Activated gamma-delta T cell treated with anti-CD3 and anti-CD28 coated beads, Interleukin-2, amount 50 U/mL, for 16 hours (primary cell): Measurements from ENCODE around the gene ZNF786.
"Not testable (repeated sequence)": the region's sequence is repeated elsewhere in the genome, so short reads cannot be mapped to it uniquely, and the experiment has no call there.

Experiments
- DNase-seq: peaks from one replicate; pipeline ENCODE4 v3.0.0-alpha.2; 2020; ENCODE audit warnings: low read depth

Gene ZNF786, protein sequence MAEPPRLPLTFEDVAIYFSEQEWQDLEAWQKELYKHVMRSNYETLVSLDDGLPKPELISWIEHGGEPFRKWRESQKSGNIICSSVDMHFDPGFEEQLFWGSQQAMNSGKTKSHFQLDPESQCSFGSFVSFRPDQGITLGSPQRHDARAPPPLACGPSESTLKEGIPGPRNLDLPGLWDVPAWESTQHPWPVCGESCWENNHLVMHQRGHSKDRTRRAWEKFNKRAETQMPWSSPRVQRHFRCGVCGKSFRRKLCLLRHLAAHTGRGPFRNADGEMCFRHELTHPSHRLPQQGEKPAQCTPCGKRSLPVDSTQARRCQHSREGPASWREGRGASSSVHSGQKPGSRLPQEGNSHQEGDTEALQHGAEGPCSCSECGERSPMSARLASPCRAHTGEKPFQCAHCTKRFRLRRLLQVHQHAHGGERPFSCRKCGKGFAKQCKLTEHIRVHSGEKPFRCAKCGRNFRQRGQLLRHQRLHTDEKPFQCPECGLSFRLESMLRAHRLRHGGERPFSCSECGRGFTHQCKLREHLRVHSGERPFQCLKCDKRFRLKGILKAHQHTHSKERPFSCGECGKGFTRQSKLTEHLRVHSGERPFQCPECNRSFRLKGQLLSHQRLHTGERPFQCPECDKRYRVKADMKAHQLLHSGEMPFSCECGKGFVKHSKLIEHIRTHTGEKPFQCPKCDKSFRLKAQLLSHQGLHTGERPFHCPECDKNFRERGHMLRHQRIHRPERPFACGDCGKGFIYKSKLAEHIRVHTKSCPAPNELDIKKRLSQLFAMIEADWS

DNA sequence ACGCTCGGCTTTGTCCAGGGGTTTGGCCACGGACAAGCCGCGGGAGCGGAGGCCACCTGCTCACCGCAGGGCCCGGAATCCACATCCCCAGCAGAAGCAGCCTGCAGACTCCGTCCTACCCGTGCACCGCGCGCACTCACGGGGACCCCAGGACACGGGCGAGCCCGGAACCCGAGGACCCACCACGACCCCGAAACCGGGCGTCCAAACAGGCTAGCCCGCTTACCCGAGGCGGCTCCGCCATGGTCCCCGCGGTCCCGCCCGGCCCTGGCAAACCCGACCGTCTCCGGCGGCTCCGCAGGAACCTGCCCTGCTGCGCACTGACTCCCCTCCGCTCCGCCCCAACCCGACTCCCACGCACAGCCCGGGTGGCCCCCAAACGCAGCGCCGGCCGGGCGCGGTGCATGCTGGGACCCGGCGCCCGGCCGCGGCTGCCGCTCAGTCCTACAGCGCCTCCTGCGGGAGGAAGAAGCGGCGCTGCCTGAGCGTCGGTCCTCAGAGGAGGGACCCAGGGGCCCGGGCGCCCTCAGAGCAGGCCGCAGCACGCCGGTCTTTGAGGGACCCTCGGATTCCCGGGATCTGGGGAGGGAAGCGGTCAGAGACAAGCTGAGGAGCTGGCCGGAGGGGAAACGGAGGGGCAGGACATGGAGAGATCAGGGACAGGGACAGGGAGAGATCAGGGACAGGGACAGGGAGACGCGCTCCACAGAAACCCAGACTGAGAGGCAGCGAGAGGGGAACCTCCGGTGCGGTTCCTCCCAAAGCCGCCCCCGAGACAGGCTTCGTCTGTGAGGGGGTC lies at the start of gene ZNF786:
ZNF786 (minus strand) TSS at position 322 of the 799 bp plus-strand sequence; CDS start at position 244, 78 bp downstream.
- peak; percentile 93 for DNase-seq

DNA sequence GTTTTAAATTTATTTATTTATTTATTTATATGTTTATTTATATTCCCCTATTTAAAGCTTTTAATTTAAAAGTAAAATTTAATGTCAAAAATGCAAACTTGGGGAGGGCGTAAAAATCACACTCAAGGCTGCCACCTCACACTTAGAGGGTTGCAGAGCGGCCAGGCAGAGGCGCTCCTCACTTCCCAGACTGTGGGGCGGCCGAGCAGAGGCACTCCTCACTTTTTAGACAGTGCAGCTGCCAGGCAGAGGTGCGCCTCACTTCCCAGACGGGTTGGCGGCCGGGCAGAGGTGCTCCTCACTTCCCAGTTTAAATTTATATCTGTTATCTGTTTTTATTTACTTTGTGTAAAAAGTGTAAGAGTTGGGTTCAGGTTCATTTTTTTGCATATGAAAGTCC lies 45.6 kb upstream of the ZNF786 start:
- no peak for DNase-seq

DNA sequence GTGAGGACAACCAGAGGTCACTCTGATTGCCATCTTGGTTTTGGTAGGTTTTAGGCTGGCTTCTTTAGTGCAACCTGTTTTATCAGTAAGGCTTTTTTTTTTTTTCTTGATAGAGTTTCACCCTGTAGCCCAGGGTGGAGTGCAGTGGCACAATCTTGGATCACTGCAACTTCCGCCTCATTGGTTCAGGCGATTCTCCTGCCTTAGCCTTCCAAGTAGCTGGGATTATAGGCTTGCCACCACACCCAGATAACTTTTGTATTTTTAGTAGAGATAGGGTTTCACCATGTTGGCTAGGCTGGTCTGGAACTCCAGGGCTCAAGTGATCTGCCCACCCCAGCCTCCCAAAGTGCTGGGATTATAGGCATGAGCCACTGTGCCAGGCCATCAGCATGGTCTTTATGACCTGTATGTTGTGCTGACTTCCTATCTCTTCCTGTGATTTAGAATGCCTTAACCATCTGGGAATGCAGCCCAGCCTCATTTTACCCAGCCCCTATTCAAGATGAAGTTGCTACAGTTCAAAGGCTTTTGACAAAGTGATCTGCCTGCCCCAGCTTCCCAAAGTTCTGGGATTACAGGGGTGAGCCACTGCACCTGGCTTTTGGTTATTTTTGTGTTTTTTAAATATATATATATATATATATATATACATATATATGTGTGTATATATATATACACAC lies 42.7 kb upstream of the ZNF786 start:
- no peak for DNase-seq

DNA sequence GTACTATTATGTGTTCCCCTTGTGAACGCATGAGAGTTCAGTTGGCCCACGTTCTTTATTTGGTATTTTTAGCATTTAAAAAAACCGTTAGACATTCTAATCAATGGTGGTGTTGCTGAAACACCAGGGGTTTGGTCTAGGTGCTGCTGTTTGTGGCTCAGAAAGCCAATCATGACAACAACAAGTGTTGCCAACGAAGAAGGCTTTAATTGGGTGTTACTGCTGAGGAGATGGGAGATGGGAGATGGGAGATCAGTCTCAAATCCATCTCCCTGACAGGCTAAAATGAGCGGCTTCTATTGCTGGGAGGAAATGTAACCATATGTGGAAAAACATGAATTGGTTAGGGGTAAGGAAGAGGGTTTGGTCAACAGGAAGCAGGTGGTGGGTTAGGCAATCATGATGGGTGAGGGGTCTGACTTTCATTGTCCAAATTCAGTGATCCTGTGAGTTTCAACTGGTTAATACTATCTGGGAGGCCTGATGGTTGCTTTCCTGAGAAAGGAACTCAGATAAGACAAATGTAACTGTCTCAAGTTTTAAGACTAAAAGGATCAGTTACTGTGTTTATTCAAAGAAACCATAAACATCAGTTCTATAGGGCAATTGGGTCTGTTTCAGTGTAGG lies 40.2 kb upstream of the ZNF786 start:
- no peak for DNase-seq

DNA sequence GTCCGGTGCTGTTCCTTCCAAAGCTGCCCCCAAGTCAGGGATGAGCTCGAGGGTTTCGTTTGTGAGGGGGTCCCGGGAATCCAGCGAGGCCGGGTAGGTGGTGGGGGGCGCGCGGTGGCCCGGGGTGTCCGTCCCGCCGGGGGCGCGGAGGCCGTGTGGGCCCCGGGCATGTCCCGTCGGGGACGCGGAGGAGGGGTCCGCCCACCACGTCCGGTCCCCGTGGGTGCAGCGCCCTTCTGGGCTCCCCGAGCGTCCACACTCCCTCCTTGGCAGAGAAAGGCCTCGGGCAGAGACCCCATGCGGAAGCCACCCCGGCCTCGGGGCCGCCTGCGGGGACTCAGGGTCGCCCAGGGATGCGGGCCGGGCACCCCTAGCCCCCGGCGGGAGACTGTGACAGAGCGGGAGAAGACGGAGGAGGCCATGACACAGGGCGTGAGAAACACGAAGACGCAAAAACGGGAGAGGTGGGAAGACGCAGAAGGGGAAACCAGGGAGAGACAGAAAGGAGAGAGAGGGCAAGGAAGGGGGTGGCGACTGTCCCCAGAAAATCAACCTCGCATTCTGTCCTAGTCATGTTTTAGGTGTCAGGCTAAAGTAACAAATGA lies 36.2 kb upstream of the ZNF786 start:
- peak; percentile 47 for DNase-seq

DNA sequence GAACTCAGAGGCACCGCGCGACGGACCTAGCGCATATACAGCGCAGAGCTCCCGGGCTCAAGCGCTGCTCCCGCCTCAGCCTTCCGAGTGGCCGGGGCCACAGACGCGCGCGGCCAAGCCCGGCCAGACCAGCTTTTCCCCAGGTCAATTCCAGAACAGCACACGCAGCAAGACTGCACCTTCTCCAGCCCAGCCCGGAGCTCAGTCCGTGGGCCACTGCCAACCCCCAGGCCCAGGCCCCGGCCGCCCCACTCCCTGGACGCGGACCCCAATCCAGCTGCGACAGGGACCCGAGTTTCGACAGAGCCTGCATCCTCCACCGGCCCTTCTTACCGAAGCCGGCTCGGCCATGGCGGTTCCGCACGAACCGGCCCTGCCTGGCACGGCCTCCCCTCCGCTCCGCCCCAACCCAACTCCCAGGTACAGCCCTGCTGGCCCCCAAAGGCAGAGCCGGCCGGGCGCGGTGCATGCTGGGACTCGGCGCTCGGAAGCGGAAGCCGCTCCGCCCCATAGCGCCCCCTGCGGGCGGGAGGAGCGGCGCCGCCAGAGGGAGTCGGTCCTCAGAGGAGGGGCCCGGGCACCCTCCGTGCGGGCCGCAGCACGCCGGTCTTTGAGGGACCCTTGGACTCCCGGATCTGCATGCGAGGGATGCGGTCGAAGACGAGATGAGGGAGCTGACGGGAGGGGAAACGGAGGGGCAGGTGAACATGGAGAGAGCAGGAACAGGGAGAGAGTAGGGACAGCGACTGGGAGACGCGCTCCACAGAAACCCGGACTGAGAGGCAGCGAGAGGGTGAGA lies 35.5 kb upstream of the ZNF786 start, which contains the start of gene ZNF425:
ZNF425 (minus strand) TSS at position 462 of the 799 bp plus-strand sequence; CDS start at position 351, 111 bp downstream.
- peak; percentile 91 for DNase-seq

DNA sequence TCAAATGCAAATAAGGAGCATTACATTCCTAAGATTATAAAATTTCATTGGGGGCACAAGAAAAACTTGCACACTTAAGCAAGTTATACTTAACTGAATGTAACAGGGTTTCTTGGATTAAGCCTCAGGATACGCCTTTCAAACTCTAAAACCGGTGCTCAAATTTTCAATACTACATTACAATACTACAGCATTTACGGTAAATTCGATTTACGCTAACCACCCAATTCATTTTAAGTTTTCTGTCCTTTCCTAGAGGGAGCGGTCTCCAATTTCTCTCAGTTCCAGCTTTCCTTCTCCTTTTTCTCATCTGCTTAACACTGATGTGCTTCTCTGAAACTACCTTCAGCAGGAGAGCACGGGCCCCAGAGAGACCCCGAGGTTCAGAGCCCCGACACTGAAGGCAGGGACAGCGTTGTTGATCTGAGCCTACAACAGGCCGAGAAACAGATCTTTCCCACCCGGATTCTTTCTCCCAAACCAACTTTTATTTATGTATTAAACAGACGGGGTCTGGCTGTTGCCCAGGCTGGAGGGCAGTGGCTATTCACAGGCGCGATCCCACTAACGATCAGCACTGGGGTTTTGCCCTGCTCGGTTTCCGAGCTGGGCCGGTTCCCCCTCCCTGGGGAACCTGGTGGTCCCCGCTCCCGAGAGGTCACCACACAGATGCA lies 34.8 kb upstream of the ZNF786 start:
- no peak for DNase-seq

DNA sequence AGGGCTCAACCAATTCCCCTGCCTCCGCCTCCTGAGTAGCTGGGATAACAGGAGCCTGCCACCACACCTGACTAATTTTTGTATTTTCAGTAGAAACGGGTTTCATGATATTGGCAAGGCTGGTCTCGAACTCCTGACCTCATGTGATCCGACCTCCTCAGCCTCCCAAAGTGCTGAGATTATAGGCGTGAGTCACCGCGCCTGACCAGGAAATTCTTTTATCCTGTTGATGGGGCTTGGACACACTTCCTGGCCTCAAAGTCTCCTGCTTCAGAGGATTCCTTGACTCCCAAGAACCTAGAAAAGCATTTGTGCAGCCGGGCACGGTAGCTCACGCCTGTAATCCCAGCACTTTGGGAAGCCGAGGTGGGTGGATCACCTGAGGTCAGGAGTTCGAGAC lies 19.5 kb upstream of the ZNF786 start:
- no peak for DNase-seq

DNA sequence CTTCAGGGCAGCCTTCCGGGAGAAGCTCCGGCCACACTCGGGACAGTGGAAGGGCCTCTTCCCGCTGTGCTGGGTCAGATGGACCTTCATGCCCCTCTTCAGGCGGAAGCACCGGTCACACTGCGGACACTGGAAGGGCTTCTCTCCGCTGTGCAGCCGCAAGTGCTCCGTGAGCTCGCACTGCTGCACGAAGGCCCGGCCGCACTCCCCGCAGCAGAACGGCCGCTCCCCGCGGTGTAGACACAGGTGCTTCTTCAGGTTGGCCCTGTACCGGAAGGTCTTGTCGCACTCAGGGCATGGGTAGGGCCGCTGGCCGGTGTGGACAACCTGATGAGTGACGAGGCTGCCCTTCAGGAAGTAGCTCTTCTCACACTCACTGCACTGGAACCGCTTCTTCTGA lies 14.2 kb upstream of the ZNF786 start:
- no peak for DNase-seq

DNA sequence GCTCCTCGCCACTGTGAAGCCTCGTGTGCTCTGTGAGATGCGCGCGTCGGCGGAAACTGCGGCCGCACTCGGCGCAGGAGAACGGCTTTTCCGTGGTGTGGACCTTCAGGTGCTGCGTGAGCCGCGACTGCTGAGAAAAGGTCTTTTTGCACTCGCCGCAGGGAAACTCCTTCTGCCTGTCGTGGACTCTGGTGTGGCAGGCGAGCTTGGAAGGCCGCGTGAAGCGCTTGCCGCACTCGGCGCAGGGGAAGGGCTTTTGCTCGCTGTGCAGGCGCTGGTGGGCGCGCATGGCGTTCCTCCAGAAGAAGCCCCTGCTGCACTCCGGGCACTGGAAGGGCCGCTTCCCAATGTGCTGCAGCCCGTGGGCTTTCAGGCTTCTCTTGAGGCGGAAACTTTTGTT lies 13.7 kb upstream of the ZNF786 start:
- DNase-seq = no peak

DNA sequence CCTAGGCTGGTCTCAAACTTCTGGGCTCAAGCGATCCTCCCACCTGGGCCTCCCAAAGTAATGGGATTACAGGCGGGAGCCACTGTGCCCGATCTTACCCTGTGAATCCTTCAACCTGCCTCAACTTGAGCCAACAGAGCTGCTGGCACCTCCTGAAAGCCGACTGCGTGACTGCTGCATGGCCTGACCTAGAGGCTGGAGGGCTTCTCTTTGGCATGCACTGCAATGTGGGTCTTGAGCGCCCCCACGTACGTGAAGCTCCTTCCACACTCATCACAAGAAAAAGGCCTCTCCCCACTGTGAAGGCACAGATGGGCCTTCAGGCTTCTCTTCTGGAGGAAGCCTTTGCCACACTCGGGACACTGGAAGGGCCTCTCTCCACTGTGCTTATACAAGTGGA lies 12.9 kb upstream of the ZNF786 start:
- DNase-seq = no peak

DNA sequence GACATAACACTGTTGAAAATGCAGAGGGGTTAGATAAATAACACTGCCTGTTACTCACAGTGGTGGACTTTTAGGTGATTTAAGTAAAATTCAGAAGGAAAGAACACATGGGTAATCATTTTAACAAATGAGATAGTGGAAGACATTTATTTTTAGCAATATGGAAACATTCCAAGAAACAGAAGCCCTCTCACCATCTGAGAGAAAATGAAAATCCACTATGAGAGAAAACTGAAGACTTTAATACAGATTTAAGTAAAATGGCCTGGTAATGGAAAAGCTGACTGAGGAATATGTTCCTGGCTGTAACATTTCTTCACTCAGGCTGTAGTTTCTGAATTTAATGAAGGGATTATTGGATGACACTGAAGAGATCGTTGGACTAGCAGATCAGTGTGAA lies 12.1 kb upstream of the ZNF786 start:
- no peak for DNase-seq

DNA sequence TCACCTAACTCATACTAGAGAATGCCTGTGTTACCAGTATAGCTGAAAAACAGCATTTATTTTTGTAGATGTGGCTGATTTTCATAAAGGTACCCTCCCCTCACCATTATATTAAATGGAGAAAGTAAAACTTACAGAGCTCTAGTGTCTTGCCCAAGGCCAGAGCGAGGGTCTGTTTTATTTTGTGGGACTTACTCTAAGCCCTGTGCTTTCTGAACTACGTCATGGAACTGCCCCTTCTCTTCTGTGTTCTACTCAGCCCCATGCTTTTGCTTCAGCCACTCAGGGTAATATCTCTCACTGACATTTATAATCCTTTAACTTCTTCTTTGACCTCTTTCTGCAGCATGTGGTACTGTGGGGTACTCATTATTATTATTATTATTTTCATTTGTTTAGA lies 10.3 kb upstream of the ZNF786 start:
- DNase-seq = no peak

DNA sequence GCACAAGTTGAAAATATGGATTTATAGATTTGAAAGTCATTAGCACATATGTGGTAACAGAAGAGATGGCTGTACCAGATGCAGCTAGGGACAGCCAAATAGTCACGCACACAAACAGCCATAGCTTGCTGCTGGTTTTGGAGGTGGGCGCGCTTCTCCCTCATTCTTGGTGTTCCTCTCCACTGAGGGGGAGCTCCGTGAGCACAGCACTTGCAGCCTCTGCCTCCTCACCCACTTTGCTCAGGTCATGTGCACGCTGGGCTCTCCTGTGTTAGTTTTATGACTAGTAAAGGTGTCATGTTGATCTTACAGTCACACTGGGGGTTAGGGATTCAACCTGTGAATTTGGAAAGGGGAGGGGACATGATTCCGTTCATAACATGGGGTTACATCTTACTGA lies 8.5 kb upstream of the ZNF786 start:
- DNase-seq = no peak

DNA sequence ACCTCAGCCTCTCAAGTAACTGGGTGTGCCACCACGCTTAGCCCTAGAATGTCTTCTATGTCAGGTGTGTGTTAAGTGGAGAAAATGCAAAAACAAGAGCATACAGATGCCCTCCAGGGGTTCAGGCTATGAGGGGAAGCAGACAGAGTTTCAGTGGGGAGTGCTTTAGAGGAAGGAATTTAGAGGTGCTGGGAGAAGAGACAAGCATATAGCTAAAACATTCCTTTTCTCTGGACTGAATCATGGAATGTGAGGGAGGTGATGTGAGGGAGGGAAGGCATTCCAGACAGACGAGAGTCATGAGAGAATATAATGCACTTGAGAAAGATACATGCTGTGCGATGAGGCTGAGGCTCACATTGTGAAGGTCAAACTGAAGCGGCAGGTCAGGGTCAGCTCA lies 6.6 kb upstream of the ZNF786 start:
- DNase-seq = no peak

DNA sequence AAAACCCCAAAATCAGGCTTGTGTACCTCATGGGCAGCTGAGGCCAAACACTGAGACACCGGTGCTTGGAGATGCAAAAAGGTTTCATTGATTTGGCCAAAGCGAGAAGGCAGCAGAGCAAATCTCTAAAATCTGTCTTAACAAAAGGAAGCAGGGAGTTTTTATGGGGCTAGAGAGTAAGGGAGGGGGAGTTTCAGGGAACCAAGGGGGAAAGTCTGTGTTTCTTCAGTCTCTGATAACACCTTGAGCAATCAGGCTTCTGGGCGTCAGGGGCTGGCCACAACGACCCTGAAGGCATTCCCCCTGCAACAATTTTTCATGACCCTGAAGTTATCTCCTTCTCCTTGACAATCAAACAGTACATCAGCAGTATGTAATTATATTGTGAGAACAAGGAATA lies 2.7 kb upstream of the ZNF786 start:
- DNase-seq = no peak

DNA sequence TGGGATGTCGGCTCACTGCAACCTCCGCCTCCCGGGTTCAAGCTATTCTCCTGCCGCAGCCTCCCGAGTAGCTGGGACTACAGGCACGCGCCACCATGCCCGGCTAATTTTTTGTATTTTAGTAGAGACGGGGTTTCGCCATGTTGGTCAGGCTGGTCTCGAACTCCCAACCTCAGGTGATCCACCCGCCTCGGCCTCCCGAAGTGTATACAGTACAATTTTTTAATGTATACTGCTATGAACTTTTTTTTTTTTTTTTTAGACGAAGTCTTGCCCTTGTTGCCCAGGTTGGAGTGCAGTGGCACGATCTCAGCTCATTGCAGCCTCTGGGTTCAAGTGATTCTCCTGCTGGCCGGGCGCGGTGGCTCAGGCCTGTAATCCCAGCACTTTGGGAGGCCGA lies 1.7 kb upstream of the ZNF786 start:
- not testable (repeated sequence) for DNase-seq

DNA sequence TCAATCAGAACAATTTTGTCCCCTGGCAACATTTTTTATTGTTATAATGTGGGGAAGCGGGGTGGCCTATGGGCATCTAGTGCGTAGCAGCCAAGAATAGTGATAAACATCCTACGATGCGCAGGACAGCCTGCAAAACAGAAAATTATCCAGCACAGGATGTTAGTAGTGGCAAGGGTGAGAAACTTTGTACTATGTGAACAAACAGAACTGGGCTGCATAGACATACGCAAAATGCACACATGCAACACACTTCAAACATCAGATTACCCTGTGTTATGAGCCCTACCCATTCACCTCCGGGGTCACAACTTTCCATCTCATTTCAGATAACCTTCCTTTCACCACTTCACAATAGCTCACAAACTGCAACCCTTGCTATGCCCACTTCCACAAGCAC lies 3.1 kb downstream of the ZNF786 start:
- DNase-seq = no peak

DNA sequence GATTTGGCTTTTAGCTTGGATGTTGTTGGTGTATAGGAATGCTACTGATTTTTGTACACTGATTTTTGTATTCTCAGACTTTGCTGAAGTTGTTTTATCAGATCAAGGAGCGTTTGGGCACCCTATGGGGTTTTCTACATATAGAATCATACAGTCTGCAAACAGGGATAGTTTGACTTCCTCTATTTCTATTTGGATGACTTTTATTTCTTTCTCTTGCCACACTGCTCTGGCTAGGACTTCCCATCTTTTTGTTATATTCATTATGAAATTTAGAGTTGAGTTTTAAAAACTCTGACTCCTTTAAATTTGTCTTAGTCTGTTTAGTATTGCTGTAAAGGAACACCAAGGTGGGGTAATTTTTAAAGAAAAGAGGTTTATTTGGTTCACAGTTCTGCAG lies 4.7 kb downstream of the ZNF786 start:
- no peak for DNase-seq

DNA sequence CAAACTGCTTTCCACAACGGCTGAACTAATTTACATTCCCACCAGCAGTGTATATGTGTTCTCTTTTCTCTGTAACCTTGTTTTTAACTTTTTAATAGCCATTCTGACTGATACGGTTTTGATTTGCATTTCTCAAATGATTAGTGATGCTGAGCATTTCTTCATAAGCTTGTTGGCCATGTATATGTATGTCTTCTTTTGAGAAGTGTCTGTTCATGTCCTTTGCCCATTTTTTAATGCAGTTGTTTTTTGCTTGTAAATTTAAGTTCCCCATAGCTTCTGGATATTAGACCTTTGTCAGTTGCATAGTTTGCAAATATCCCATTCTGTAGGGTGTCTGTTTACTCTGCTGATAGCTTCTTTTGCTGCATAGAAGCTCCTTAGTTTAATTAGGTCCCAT lies 6.1 kb downstream of the ZNF786 start:
- no peak for DNase-seq
